ENCODE results near the gene GPC6.

Gene GPC6

DNA sequence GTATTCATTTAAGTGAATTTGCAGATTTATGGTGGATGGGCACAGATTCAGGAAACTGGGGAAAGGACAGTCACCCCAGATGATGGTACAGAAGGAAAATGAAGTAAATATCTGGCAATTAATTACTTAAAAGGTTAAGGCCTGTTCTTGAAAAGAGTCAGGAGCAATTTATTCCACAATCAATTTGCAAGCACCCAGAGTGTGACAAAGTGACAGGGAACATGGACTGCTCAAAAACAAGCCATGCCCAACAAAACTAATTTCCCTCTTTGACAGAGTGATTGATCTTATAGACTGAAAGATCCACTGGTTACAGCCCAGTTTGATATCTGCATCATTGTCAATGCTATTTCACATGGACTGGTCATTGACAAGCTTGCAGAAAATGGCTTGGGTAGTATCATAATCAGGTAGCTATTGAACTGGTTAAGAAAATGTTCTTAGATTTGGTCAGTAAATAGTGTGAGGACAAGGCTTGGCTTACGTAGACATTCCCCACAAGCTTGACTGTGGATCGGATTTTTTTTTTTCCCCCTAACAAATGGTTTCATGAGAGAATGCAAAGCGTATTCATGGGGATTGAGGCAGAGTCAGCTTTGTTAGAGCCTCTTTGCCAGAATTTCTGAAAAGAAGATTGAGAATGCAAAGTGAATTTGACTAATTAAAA, 584.6 kb downstream of the GPC6 start:
- TF ChIP-seq TAF1 (IDR thresholded peaks at IDR 0.05; ENCODE audit: borderline replicate concordance, low read depth, low read length) (no peak), POLR2AphosphoS5 (IDR thresholded peaks at IDR 0.05; ENCODE audit: low read depth, low read length) (no peak)
- DNase-seq (ENCODE audit: insufficient read length) (no peak), FAIRE-seq (no peak)

DNA sequence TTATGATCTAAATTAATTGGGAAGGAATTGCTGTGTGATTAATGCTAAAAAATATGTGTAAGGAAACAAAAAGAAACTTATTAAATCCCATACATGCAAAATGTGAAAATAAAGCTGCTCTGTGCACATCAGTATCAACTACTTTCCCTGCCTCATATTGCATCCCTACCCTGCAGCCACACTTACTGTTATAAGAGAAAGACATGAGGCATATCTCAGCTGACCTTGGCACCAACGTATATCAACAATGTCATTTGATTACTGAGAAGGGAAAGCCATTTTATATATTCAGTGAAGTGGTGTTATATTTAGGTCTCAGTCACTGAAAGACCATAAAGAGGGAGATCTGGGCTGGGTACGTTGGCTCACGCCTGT, 585.1 kb downstream of the GPC6 start:
- FAIRE-seq (no peak), DNase-seq (ENCODE audit: insufficient read length) (no peak)
- no peak for TF ChIP-seq TAF1 (IDR thresholded peaks at IDR 0.05; ENCODE audit: borderline replicate concordance, low read depth, low read length)
- TF ChIP-seq POLR2A (IDR thresholded peaks at IDR 0.05; ENCODE audit: low read depth, low read length), result no peak

DNA sequence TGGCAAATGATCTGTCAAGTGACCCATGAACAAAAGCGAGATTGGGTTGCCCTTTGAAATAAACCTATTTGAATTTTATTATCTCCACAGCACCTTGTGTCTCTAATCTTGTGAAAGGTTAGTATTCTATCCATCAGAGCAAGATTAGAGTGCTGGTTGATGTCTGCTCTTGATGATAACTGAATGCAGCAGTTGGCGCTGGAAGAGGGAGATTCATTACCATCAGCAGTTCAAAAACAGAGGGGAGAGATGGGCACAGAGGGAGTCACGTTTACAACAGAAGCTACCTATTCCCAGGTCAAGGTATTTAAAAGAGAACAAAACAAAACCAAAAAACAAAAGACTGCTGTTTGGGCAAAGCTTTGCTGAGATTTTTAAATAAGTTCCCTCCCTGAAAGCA, 588.1 kb downstream of the GPC6 start:
- FAIRE-seq, result no peak
- no peak for DNase-seq (ENCODE audit: insufficient read length)
- TF ChIP-seq TAF1 (IDR thresholded peaks at IDR 0.05; ENCODE audit: borderline replicate concordance, low read depth, low read length) (no peak), POLR2AphosphoS5 (IDR thresholded peaks at IDR 0.05; ENCODE audit: low read depth, low read length) (no peak), POLR2A (IDR thresholded peaks at IDR 0.05; ENCODE audit: low read depth, low read length) (no peak)

GRCh38 chr13:93818345-93818744, 591.7 kb downstream of the GPC6 start:
- DNase-seq (ENCODE audit: insufficient read length) (no peak), FAIRE-seq (no peak)
- TF ChIP-seq POLR2AphosphoS5 (IDR thresholded peaks at IDR 0.05; ENCODE audit: low read depth, low read length) (no peak), TAF1 (IDR thresholded peaks at IDR 0.05; ENCODE audit: borderline replicate concordance, low read depth, low read length) (no peak), POLR2A (IDR thresholded peaks at IDR 0.05; ENCODE audit: low read depth, low read length) (no peak)

DNA sequence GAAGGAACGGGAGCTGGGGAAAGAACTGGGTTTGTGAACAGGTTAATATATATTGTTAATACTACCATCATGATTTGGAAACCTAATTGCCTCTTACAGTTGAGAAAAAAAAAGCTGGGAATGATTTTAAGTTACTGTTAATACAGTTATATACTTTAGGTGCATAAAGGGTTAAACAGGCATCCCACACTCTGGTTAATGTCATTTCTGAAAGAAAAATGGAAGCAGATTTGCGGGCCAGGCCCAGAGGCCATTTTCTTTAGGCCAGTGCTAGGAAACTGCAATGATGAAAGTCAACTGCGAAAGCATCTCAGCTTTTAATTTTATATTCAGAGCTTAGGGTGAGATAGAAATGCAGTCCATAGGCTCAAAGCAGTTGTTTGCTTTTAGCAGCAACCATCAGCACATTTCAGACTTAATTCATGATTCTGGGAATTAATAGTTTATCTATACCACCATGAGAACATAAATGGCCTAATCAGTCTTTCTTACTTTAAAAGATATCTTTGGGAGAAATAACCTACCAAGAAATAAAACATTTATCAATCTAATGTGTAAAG, 592.8 kb downstream of the GPC6 start:
- FAIRE-seq (no peak), DNase-seq (ENCODE audit: insufficient read length) (no peak)
- no peak for TF ChIP-seq POLR2A (IDR thresholded peaks at IDR 0.05; ENCODE audit: low read depth, low read length)
- TF ChIP-seq TAF1 (IDR thresholded peaks at IDR 0.05; ENCODE audit: borderline replicate concordance, low read depth, low read length), result no peak

- FAIRE-seq, result no peak
- TF ChIP-seq POLR2A (IDR thresholded peaks at IDR 0.05; ENCODE audit: low read depth, low read length), result no peak
- no peak for TF ChIP-seq TAF1 (IDR thresholded peaks at IDR 0.05; ENCODE audit: borderline replicate concordance, low read depth, low read length)
- no peak for TF ChIP-seq POLR2AphosphoS5 (IDR thresholded peaks at IDR 0.05; ENCODE audit: low read depth, low read length)
- DNase-seq (ENCODE audit: insufficient read length), result no peak
Observed at GRCh38 chr13:93824286-93824685, 597.7 kb downstream of the GPC6 start.

DNA sequence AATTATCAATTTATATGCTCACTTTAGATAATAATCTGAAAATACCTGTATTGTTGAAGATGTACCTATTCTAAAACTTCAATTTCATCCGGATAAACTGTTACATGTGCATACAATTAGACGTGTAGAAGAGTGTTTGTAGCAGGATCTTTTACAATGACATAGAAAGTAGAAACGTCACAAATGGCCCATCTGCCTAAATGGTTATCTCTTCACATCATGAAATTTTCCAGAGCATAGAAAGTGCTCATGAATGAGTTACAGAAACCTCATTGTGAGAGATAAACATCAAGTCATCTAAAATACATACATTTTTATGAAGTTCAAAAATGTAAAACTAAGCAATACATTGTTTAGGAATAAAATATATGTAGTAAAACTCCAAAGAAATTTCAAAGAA, 607.4 kb downstream of the GPC6 start:
- TF ChIP-seq POLR2AphosphoS5 (IDR thresholded peaks at IDR 0.05; ENCODE audit: low read depth, low read length) (no peak), POLR2A (IDR thresholded peaks at IDR 0.05; ENCODE audit: low read depth, low read length) (no peak), TAF1 (IDR thresholded peaks at IDR 0.05; ENCODE audit: borderline replicate concordance, low read depth, low read length) (no peak)
- no peak for FAIRE-seq

DNA sequence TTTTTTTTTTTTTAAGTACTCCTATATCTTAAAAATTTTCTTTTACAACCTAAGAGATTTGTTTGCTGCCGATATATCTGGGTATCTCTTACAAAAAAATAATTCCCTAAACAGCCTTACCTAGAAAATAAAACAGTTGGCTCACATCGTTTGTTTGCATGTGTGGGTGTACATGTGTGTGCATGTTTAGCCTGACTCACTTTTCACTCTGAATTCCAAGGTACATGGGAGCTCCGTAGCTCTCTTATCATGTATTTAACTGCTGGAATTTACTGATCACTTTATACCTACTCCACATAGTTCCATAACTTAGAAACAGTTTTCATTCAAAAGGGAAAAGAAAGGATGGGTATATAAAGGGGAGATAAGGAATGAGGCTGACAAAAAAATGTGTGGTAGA, 616.5 kb downstream of the GPC6 start:
- FAIRE-seq (no peak), DNase-seq (ENCODE audit: insufficient read length) (no peak)
- TF ChIP-seq TAF1 (IDR thresholded peaks at IDR 0.05; ENCODE audit: borderline replicate concordance, low read depth, low read length) (no peak), POLR2AphosphoS5 (IDR thresholded peaks at IDR 0.05; ENCODE audit: low read depth, low read length) (no peak), POLR2A (IDR thresholded peaks at IDR 0.05; ENCODE audit: low read depth, low read length) (no peak)

More for the DNA sequence above, 607.4 kb downstream of the GPC6 start:
- DNase-seq (ENCODE audit: insufficient read length), result no peak

DNA sequence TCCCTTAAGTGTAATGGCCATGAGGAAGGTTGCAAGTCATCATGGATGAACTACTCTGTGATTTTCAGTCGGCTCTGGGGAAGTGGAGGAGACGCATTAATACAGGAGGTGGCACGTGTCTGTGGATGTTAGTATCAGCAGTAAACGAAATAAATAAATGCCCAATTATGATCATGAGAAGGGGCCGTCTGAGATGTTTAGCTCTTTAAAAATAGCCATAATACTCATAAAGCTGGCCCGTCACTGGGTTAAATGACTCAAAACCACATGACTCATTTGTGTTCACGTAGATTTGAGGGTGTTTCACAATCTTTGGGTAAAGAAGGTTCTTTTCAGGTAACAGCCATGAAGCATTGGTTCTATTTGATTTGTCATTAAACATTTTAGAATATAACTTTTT, 620.6 kb downstream of the GPC6 start:
- DNase-seq (ENCODE audit: insufficient read length), result no peak
- TF ChIP-seq TAF1 (IDR thresholded peaks at IDR 0.05; ENCODE audit: borderline replicate concordance, low read depth, low read length), result no peak
- no peak for TF ChIP-seq POLR2AphosphoS5 (IDR thresholded peaks at IDR 0.05; ENCODE audit: low read depth, low read length)
- TF ChIP-seq POLR2A (IDR thresholded peaks at IDR 0.05; ENCODE audit: low read depth, low read length), result no peak

GRCh38 chr13:93848247-93848646, 621.6 kb downstream of the GPC6 start:
- FAIRE-seq (no peak), DNase-seq (ENCODE audit: insufficient read length) (no peak)
- TF ChIP-seq POLR2A (IDR thresholded peaks at IDR 0.05; ENCODE audit: low read depth, low read length) (no peak), POLR2AphosphoS5 (IDR thresholded peaks at IDR 0.05; ENCODE audit: low read depth, low read length) (no peak), TAF1 (IDR thresholded peaks at IDR 0.05; ENCODE audit: borderline replicate concordance, low read depth, low read length) (no peak)

More for the DNA sequence above, 620.6 kb downstream of the GPC6 start:
- no peak for FAIRE-seq

DNA sequence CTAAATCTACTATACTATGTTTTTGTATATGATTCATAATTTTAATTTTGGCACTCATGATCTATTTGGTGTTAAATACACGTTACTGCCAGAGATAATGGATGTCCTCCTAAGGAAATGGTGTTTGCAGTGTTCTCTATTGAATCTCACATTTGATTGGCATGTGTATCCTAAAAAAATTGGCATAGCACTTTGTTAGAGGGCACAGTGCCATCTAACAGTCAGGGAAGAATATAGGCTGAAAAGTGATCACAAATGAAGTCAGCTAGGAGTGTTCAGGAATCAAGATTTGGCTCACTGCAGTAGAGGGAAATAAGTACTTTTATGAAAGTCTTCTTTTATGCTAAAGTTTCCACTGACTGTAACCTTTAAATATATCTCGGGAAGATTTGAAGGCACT, 624.6 kb downstream of the GPC6 start:
- no peak for FAIRE-seq
- DNase-seq (ENCODE audit: insufficient read length), result no peak
- TF ChIP-seq TAF1 (IDR thresholded peaks at IDR 0.05; ENCODE audit: borderline replicate concordance, low read depth, low read length), result no peak

DNA sequence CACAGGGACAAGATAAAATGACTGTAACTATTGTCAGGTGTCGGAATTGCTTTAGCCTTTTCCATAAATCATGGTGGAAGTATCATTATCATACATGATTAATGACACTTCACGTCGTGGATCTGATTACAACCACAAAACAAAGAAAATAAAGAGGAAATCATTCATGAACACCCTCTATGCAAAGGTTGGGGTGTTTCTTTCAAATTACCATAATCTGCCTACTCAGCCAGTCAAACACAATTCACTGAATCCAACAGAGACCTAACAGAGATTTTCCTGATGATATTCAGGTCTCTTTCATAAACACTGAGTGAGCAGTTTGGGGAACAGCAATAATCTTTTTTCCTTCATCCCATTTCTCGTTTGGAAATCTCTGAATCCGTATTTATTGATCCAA, 627.3 kb downstream of the GPC6 start:
- no peak for FAIRE-seq
- no peak for DNase-seq (ENCODE audit: insufficient read length)
- no peak for TF ChIP-seq POLR2A (IDR thresholded peaks at IDR 0.05; ENCODE audit: low read depth, low read length)
- no peak for TF ChIP-seq TAF1 (IDR thresholded peaks at IDR 0.05; ENCODE audit: borderline replicate concordance, low read depth, low read length)
- no peak for TF ChIP-seq POLR2AphosphoS5 (IDR thresholded peaks at IDR 0.05; ENCODE audit: low read depth, low read length)

DNA sequence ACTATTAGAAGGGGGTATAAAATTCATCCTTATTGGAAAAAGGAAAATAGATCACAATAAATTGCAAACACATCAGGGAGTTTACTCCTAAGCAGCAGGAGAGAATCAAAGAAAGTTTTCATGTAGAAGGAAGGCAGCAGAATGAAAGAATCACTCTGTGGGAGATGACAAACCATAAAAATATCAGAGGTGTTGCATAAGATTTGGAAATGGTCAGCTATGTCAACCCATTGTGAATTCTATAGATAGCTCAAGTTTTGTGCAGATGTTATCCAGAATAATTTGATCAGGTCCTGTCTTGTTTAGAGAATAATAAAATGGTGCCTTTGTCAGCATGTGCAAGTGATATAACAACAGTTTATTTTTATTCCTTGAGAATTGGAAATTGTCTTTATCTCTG, 630.5 kb downstream of the GPC6 start:
- TF ChIP-seq POLR2A (IDR thresholded peaks at IDR 0.05; ENCODE audit: low read depth, low read length), result no peak
- no peak for TF ChIP-seq TAF1 (IDR thresholded peaks at IDR 0.05; ENCODE audit: borderline replicate concordance, low read depth, low read length)
- no peak for TF ChIP-seq POLR2AphosphoS5 (IDR thresholded peaks at IDR 0.05; ENCODE audit: low read depth, low read length)
- DNase-seq (ENCODE audit: insufficient read length) (no peak), FAIRE-seq (no peak)
